GM21619 (cell line): ENCODE measurements around the gene NVL.
"Not testable (repeated sequence)": the region's sequence is repeated elsewhere in the genome, so short reads cannot be mapped to it uniquely, and the experiment has no call there.

ENCODE experiments used
- ATAC-seq: cut with Tn5 transposase; IDR thresholded peaks from one replicate; pipeline ENCODE4 v1.9.1; 2021; ENCODE audit not compliant: unreplicated experiment

NVL gene

GRCh38 chr1:224329842-224330753 lies at the start of gene NVL:
Gene NVL, minus strand, starts transcription at chr1:224330172. Its CDS starts 45 bp downstream, at chr1:224330127.
- peak; percentile 81 for ATAC-seq

- ATAC-seq: peak; percentile 33
Observed at GRCh38 chr1:224378855-224379631, 49.1 kb upstream of the NVL start.

- ATAC-seq: peak; percentile 72
Observed at GRCh38 chr1:224377676-224378006, 47.7 kb upstream of the NVL start.

GRCh38 chr1:224375059-224375458 lies 45.1 kb upstream of the NVL start:
- ATAC-seq: no peak

GRCh38 chr1:224373008-224373590 lies 43.1 kb upstream of the NVL start:
- ATAC-seq: no peak

- peak; percentile 65 for ATAC-seq
Observed at GRCh38 chr1:224368409-224368808, 38.4 kb upstream of the NVL start.

GRCh38 chr1:224359207-224359606 lies 29.2 kb upstream of the NVL start:
- ATAC-seq: no peak

- ATAC-seq: no peak
Observed at GRCh38 chr1:224358237-224358636, 28.3 kb upstream of the NVL start.

GRCh38 chr1:224357626-224358124 lies 27.7 kb upstream of the NVL start:
- ATAC-seq: no peak

GRCh38 chr1:224356685-224357625 lies 27.0 kb upstream of the NVL start, which contains the start of gene CNIH4:
Gene CNIH4, plus strand, starts transcription at chr1:224356879. Its CDS starts 46 bp downstream, at chr1:224356925.
- peak; percentile 99 for ATAC-seq

- no peak for ATAC-seq
Observed at GRCh38 chr1:224353975-224354925, 24.3 kb upstream of the NVL start.

GRCh38 chr1:224352436-224353085 lies 22.6 kb upstream of the NVL start:
- not testable (repeated sequence) for ATAC-seq

- ATAC-seq: not testable (repeated sequence)
Observed at GRCh38 chr1:224349716-224350115, 19.7 kb upstream of the NVL start.

GRCh38 chr1:224348137-224348536 lies 18.2 kb upstream of the NVL start:
- no peak for ATAC-seq

GRCh38 chr1:224343679-224344078 lies 13.7 kb upstream of the NVL start:
- ATAC-seq: no peak

GRCh38 chr1:224340453-224341384 lies 10.7 kb upstream of the NVL start:
- peak; percentile 88 for ATAC-seq

GRCh38 chr1:224339442-224340033 lies 9.6 kb upstream of the NVL start:
- ATAC-seq: no peak
